HepG2 (cell line): ENCODE measurements around the gene ARFGEF2. TPM values are rescaled to one million over a fixed set of nuclear protein-coding genes. Genes with fewer than 3 reads are reported as not detected.

Experiments used
- NR2C2 ChIP-seq: sonication (generic); formaldehyde crosslinking; IDR thresholded peaks from 2 replicates; pipeline ENCODE4 v1.4.0; 2020; ENCODE audit warnings: missing genetic modification reagents, mild to moderate bottlenecking, moderate library complexity, borderline replicate concordance
- PHF20 ChIP-seq: sonication (generic); formaldehyde crosslinking; IDR thresholded peaks from 2 replicates; pipeline ENCODE4 v1.5.0; 2020; ENCODE audit warnings: mild to moderate bottlenecking, missing genetic modification reagents
- ZNF501 ChIP-seq: sonication (generic); formaldehyde crosslinking; IDR thresholded peaks from 2 replicates; pipeline ENCODE4 v1.5.1; 2020; ENCODE audit warnings: mild to moderate bottlenecking, moderate library complexity, missing genetic modification reagents
- ZNF678 ChIP-seq: sonication (generic); formaldehyde crosslinking; IDR thresholded peaks from 2 replicates; pipeline ENCODE4 v1.4.0; 2020; ENCODE audit warnings: mild to moderate bottlenecking, missing genetic modification reagents
- polyA plus RNA-seq, 8 experiments: library from polyadenylated mRNA; depleted of rRNA in 3 of 8; stranded (reverse) in 7 of 8; unstranded in 1 of 8; fragments of >200 nt; fragmentation: Illumina TruSeq in 4 of 8; extraction: Trizol in 4 of 8; gene quantifications; 2 replicates each; pipeline versions ENCODE4 v1.2.1 to v1.2.3, GENCODE V29; 2011 to 2016; ENCODE audit warnings: low read depth in 4 of 8, missing spikeins in 1 of 8, mixed read lengths in 1 of 8; ENCODE audit not compliant: insufficient read depth in 1 of 8
- total RNA-seq, 5 experiments: library from RNA; depleted of rRNA; stranded (reverse); fragments of >200 nt; fragmentation: Illumina TruSeq; extraction: Trizol; gene quantifications; 2 replicates each; pipeline ENCODE4 v1.2.3, GENCODE V29; 2016; ENCODE audit warnings: low read depth in 1 of 5
- TF ChIP-seq, protein P1 (sequence below): sonication (generic); formaldehyde crosslinking; IDR thresholded peaks from 2 replicates; pipeline ENCODE4 v1.8.0; 2022; ENCODE audit warnings: missing genetic modification reagents, low read depth, mild to moderate bottlenecking, borderline replicate concordance
- TF ChIP-seq, protein P2 (sequence below): sonication (generic); formaldehyde crosslinking; IDR thresholded peaks from 2 replicates; pipeline ENCODE4 v1.8.0; 2022; ENCODE audit warnings: mild to moderate bottlenecking, missing genetic modification reagents, borderline replicate concordance
- TF ChIP-seq, protein P3 (sequence below): sonication (generic); formaldehyde crosslinking; IDR thresholded peaks from 2 replicates; pipeline ENCODE4 v1.4.0; 2020; ENCODE audit warnings: mild to moderate bottlenecking, missing genetic modification reagents
- TF ChIP-seq, protein P4 (sequence below): sonication (generic); formaldehyde crosslinking; IDR thresholded peaks from 2 replicates; pipeline ENCODE4 v1.9.0; 2022; ENCODE audit warnings: missing genetic modification reagents, mild to moderate bottlenecking, borderline replicate concordance
- TF ChIP-seq, protein P5 (sequence below): sonication (generic); formaldehyde crosslinking; IDR thresholded peaks from 2 replicates; pipeline ENCODE4 v1.5.1; 2020; ENCODE audit warnings: mild to moderate bottlenecking, missing genetic modification reagents, moderate library complexity
- TF ChIP-seq, protein P6 (sequence below): sonication (generic); formaldehyde crosslinking; IDR thresholded peaks from one replicate; pipeline ENCODE4 v1.5.1; 2020; ENCODE audit warnings: mild to moderate bottlenecking, missing genetic modification reagents; ENCODE audit errors: not compliant biosample characterization

ARFGEF2 gene
- total and polyA plus RNA-seq, 2 of the 13 experiments (the other 11 are each of a cell fraction or from before 2014, with no cell fraction given), result 44.0 to 60.8 TPM

DNA sequence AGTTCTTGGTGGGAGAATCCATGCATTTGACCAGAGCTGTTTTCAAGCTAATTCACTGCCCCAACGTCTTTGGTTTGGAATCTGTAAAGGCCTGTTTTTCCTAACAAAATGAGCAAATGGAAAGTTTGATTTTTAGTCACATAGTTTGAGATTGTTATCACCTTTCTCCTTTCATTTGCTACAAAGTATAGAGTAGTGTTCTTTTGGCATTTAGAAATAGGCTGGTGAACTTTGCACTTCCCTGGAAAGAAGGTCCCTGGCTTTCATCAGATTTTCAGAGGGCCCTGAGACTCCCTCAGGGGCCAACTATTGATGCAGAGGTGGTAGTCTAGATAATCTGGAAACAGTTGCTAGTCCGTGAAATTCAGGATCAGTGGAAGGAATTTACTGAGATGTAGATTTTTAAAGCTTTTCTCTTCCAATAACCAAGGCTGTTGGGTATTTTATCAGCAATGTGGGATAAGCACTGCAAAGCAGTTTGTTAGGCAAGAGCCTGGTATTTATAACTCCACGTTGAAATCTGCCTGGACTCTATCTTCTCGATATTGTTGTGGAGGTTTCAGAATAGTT, 1.7 kb downstream of the ARFGEF2 start (continued):
- TF ChIP-seq, protein P1, sequence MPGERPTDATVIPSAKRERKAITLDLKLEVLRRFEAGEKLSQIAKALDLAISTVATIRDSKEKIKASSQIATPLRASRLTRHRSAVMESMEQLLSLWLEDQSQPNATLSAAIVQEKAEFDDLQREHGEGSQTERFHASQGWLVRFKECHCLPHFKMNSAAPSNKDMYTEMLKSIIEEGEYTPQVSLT (CRISPR knock-in tag), result no peak
- peak; percentile 71 for TF ChIP-seq NR2C2 (CRISPR knock-in tag)
- TF ChIP-seq, protein P2, sequence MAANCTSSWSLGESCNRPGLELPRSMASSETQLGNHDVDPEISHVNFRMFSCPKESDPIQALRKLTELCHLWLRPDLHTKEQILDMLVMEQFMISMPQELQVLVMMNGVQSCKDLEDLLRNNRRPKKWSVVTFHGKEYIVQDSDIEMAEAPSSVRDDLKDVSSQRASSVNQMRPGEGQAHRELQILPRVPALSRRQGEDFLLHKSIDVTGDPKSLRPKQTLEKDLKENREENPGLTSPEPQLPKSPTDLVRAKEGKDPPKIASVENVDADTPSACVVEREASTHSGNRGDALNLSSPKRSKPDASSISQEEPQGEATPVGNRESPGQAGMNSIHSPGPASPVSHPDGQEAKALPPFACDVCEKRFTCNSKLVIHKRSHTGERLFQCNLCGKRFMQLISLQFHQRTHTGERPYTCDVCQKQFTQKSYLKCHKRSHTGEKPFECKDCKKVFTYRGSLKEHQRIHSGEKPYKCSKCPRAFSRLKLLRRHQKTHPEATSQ (CRISPR knock-in tag), result peak; percentile 43; the same call in 1 of the 2 replicates
- TF ChIP-seq, protein P3, sequence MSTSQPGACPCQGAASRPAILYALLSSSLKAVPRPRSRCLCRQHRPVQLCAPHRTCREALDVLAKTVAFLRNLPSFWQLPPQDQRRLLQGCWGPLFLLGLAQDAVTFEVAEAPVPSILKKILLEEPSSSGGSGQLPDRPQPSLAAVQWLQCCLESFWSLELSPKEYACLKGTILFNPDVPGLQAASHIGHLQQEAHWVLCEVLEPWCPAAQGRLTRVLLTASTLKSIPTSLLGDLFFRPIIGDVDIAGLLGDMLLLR (CRISPR knock-in tag), result no peak
- TF ChIP-seq ZNF678 (CRISPR knock-in tag), result no peak
- TF ChIP-seq PHF20, result no peak
- TF ChIP-seq, protein P4, sequence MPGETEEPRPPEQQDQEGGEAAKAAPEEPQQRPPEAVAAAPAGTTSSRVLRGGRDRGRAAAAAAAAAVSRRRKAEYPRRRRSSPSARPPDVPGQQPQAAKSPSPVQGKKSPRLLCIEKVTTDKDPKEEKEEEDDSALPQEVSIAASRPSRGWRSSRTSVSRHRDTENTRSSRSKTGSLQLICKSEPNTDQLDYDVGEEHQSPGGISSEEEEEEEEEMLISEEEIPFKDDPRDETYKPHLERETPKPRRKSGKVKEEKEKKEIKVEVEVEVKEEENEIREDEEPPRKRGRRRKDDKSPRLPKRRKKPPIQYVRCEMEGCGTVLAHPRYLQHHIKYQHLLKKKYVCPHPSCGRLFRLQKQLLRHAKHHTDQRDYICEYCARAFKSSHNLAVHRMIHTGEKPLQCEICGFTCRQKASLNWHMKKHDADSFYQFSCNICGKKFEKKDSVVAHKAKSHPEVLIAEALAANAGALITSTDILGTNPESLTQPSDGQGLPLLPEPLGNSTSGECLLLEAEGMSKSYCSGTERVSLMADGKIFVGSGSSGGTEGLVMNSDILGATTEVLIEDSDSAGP, result no peak
- TF ChIP-seq, protein P5, sequence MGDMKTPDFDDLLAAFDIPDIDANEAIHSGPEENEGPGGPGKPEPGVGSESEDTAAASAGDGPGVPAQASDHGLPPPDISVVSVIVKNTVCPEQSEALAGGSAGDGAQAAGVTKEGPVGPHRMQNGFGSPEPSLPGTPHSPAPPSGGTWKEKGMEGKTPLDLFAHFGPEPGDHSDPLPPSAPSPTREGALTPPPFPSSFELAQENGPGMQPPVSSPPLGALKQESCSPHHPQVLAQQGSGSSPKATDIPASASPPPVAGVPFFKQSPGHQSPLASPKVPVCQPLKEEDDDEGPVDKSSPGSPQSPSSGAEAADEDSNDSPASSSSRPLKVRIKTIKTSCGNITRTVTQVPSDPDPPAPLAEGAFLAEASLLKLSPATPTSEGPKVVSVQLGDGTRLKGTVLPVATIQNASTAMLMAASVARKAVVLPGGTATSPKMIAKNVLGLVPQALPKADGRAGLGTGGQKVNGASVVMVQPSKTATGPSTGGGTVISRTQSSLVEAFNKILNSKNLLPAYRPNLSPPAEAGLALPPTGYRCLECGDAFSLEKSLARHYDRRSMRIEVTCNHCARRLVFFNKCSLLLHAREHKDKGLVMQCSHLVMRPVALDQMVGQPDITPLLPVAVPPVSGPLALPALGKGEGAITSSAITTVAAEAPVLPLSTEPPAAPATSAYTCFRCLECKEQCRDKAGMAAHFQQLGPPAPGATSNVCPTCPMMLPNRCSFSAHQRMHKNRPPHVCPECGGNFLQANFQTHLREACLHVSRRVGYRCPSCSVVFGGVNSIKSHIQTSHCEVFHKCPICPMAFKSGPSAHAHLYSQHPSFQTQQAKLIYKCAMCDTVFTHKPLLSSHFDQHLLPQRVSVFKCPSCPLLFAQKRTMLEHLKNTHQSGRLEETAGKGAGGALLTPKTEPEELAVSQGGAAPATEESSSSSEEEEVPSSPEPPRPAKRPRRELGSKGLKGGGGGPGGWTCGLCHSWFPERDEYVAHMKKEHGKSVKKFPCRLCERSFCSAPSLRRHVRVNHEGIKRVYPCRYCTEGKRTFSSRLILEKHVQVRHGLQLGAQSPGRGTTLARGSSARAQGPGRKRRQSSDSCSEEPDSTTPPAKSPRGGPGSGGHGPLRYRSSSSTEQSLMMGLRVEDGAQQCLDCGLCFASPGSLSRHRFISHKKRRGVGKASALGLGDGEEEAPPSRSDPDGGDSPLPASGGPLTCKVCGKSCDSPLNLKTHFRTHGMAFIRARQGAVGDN (CRISPR knock-in tag), result no peak
- TF ChIP-seq ZNF501, result no peak
- TF ChIP-seq, protein P6, sequence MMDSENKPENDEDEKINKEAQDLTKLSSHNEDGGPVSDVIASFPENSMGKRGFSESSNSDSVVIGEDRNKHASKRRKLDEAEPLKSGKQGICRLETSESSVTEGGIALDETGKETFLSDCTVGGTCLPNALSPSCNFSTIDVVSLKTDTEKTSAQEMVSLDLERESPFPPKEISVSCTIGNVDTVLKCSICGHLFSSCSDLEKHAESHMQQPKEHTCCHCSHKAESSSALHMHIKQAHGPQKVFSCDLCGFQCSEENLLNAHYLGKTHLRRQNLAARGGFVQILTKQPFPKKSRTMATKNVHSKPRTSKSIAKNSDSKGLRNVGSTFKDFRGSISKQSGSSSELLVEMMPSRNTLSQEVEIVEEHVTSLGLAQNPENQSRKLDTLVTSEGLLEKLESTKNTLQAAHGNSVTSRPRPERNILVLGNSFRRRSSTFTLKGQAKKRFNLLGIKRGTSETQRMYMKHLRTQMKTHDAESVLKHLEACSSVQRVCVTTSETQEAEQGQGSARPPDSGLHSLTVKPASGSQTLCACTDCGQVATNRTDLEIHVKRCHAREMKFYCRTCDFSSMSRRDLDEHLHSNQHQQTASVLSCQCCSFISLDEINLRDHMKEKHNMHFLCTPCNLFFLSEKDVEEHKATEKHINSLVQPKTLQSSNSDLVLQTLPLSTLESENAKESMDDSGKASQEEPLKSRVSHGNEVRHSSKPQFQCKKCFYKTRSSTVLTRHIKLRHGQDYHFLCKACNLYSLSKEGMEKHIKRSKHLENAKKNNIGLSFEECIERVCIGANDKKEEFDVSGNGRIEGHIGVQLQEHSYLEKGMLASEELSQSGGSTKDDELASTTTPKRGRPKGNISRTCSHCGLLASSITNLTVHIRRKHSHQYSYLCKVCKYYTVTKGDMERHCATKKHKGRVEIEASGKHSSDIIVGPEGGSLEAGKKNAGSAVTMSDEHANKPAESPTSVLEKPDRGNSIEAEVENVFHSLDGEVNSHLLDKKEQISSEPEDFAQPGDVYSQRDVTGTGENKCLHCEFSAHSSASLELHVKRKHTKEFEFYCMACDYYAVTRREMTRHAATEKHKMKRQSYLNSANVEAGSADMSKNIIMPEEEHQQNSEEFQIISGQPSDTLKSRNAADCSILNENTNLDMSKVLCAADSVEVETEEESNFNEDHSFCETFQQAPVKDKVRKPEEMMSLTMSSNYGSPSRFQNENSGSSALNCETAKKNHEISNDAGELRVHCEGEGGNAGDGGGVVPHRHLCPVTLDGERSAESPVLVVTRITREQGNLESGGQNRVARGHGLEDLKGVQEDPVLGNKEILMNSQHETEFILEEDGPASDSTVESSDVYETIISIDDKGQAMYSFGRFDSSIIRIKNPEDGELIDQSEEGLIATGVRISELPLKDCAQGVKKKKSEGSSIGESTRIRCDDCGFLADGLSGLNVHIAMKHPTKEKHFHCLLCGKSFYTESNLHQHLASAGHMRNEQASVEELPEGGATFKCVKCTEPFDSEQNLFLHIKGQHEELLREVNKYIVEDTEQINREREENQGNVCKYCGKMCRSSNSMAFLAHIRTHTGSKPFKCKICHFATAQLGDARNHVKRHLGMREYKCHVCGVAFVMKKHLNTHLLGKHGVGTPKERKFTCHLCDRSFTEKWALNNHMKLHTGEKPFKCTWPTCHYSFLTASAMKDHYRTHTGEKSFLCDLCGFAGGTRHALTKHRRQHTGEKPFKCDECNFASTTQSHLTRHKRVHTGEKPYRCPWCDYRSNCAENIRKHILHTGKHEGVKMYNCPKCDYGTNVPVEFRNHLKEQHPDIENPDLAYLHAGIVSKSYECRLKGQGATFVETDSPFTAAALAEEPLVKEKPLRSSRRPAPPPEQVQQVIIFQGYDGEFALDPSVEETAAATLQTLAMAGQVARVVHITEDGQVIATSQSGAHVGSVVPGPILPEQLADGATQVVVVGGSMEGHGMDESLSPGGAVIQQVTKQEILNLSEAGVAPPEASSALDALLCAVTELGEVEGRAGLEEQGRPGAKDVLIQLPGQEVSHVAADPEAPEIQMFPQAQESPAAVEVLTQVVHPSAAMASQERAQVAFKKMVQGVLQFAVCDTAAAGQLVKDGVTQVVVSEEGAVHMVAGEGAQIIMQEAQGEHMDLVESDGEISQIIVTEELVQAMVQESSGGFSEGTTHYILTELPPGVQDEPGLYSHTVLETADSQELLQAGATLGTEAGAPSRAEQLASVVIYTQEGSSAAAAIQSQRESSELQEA (CRISPR knock-in tag), result no peak
